ENCODE measurements around the gene DLX6.

DLX6 gene

DNA sequence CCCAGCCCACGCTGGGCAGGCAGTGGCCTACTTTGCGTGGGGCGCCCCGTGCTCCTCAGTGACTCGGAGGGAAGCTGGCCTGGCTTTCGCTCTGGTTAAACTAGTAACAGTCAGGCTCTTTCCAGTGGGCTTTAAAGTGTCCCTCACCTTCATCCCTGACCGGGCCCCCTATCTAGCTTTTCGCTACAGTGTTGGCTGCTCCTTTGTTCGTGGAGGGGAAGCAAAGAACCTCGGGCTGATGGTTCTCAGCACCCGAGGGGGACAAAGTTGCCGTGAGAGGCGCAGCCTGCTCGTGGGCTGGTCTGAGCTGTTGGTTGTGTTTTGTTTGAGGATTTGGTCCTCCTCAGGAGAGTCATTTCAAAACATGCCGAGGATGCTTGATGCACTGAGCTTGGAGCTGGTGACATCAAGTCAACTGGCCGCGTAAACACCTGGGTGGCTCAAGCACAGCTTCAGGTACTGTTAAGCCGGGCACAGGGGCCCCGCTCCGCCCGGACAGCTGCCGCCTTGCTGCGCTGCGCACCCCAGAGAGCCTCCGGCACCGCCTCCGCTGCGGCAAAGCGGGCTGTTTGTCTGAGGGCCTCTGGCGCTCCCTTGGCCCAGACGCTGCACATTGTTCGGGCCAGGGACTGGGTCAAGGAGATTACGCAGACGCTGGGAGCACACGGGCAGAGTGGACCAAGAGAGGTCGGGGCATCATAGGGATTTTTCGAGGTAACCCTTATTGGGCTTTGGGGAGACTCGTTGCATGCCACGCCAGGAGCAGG, 1.6 kb downstream of the DLX6 start:
- no peak for DNase-seq (ENCODE audit: low spot score)
- TF ChIP-seq, protein P1, sequence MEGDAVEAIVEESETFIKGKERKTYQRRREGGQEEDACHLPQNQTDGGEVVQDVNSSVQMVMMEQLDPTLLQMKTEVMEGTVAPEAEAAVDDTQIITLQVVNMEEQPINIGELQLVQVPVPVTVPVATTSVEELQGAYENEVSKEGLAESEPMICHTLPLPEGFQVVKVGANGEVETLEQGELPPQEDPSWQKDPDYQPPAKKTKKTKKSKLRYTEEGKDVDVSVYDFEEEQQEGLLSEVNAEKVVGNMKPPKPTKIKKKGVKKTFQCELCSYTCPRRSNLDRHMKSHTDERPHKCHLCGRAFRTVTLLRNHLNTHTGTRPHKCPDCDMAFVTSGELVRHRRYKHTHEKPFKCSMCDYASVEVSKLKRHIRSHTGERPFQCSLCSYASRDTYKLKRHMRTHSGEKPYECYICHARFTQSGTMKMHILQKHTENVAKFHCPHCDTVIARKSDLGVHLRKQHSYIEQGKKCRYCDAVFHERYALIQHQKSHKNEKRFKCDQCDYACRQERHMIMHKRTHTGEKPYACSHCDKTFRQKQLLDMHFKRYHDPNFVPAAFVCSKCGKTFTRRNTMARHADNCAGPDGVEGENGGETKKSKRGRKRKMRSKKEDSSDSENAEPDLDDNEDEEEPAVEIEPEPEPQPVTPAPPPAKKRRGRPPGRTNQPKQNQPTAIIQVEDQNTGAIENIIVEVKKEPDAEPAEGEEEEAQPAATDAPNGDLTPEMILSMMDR (IDR thresholded peaks at IDR 0.05; ENCODE audit: extremely low read depth, missing control alignments) = no peak

DNA sequence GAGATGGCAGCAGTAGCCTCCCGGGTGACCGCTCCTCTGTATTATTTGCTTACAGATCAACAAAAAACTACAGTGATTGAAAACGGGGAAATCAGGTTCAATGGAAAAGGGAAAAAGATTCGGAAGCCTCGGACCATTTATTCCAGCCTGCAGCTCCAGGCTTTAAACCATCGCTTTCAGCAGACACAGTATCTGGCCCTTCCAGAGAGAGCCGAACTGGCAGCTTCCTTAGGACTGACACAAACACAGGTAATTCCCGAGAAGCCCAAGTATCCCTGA, 2.2 kb downstream of the DLX6 start:
- TF ChIP-seq, protein P1 (IDR thresholded peaks at IDR 0.05; ENCODE audit: extremely low read depth, missing control alignments) = no peak
- DNase-seq (ENCODE audit: low spot score) = no peak

DNA sequence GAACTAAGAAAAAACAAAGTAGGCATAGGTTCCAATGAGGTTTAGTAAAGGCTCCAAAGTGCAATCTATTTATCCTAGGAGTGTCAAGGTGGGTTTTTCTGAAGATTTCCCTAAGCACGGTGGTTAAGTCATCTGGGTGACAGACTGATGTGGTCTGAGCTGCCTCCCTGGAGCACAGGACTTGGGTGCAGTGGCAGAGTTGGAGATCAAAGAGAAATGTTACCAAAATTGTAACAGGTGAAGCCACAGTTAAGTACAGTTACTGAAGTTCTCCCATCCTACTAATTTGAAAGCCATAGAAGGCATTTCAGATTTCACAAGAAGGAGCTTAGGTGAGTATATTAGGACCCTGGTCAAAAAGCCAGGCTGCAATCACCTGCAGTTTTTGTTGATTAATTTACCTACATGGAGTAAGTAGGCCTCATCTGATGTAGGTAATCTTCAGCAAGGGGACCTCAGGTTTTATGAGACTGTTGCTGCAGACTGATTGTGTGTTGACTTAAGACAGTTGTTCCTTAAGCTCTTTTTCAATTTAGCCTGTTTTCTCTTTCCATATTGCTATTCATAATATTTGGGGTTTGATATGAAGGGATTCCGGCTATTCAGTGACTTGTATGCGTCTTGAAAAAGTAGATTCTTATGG, 3.0 kb downstream of the DLX6 start:
- TF ChIP-seq, protein P1 (IDR thresholded peaks at IDR 0.05; ENCODE audit: extremely low read depth, missing control alignments) = no peak
- no peak for DNase-seq (ENCODE audit: low spot score)

DNA sequence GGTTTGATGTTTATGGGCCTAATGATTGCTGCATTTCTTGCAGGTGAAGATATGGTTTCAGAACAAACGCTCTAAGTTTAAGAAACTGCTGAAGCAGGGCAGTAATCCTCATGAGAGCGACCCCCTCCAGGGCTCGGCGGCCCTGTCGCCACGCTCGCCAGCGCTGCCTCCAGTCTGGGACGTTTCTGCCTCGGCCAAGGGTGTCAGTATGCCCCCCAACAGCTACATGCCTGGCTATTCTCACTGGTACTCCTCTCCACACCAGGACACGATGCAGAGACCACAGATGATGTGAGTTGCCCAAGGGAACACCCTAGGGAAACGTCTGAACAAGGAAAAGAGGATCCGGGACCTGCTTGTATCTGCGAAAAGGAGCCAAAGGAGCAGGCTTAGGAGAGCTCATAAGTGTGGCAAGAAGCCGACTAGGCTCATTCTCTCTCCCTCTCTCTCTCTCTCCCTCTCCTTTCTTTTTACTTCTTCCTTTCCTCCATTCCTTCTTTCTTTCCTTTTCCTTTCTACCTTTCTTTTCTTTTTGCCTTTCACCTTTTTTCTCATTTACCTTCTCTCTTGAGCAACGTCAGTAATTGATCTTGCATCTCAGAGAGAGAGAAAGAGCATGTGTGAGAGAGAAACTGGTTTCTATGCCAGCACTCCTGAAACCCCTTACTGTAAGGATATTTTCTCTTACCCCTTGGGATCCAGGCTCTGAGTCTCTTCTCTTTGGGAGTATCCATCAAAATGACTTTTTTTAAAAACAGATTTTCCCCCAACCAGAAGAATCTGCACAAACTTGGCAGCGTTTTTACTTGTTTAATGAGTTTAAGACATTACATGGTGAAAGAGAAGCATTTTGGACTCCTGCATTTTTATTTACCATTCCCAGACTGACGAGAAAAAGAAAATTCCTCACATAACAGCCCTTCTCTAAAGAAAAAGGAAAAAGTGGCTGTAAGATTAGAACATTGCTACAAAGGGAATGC, 4.7 kb downstream of the DLX6 start:
- TF ChIP-seq, protein P1 (IDR thresholded peaks at IDR 0.05; ENCODE audit: extremely low read depth, missing control alignments) = no peak
- DNase-seq (ENCODE audit: low spot score) = no peak

DNA sequence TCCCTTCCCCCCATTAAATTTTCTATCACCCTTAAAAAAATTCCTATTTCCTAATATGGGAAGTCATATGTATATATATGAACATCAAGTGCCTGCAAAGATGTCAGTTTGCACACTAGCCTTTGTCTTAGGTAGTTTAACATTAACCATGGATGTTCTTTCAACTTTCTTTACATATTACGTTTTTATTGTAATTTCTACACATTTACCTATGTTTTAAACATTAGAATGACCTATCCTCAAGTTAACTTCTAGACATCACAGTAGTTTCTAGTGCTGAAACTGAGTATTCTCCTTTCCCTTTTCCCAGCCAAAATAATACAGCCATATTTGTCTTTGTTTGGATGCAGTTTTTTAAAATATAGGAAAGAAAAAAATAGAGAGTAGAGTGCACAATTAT, 5.8 kb downstream of the DLX6 start:
- TF ChIP-seq, protein P1 (IDR thresholded peaks at IDR 0.05; ENCODE audit: extremely low read depth, missing control alignments) = no peak
- no peak for DNase-seq (ENCODE audit: low spot score)

DNA sequence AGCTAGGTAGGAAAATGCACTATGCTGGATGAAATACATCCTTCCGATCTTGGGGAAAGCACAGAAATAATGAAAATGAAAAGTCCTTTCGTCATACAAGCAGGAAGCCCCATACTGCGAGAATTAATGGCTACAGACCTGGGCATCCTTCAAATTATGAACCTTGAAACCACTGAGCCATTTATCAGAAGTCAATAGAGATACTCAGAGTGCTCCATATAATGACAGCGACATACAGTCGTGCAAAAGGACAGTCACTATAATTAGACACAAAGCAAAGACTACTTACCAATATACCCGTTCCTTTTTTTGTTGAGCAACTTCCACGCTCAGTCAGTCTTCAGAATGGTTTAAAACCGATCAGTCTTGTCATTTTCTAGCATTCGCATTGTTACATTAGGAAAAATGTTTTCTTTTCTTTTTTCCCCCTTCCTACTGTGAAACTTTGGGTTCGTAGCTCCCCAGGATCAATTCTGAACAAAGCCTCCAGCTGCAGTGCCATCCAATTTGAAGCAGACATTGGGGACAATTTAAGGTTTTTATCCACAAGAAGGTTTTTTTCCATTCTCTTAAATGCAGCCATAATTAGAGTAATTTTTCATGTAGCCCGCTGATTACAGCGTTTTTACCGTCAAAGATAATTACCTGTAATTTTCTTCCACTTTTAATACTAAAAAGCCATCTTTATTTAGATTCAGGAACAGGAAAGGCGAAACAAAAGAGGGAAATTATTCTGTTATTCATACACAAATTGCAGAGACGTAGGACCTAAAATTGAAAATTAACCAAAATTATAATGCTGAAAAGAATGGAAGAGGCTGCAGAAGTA, 6.4 kb downstream of the DLX6 start:
- TF ChIP-seq, protein P1 (IDR thresholded peaks at IDR 0.05; ENCODE audit: extremely low read depth, missing control alignments) = no peak
- DNase-seq (ENCODE audit: low spot score) = no peak

Measured in GM20000 (cell line).